Neuron (in vitro differentiated cells): ENCODE data around the gene ATXN7L1.

Experiments
- H2AFZ ChIP-seq: one replicate; pipeline ENCODE4 v1.6.1; 2013; ENCODE audit warnings: low read depth, mild to moderate bottlenecking, inconsistent platforms, low read length, moderate library complexity
- H3K27me3 ChIP-seq: one replicate; pipeline ENCODE4 v1.6.1; 2013; ENCODE audit warnings: low read length; ENCODE audit not compliant: insufficient read depth
- H3K36me3 ChIP-seq: one replicate; pipeline ENCODE4 v1.6.1; 2013; ENCODE audit warnings: low read length; ENCODE audit not compliant: insufficient read depth
- H3K4me1 ChIP-seq: one replicate; pipeline ENCODE4 v1.6.1; 2013; ENCODE audit warnings: low read length; ENCODE audit not compliant: insufficient read depth
- H3K4me3 ChIP-seq: 2 replicates; pipeline ENCODE4 v1.5.1; 2013; ENCODE audit warnings: mild to moderate bottlenecking, low read length, moderate library complexity
- H3K9me3 ChIP-seq: one replicate; pipeline ENCODE4 v1.6.1; 2013; ENCODE audit warnings: low read length

ATXN7L1 gene

DNA sequence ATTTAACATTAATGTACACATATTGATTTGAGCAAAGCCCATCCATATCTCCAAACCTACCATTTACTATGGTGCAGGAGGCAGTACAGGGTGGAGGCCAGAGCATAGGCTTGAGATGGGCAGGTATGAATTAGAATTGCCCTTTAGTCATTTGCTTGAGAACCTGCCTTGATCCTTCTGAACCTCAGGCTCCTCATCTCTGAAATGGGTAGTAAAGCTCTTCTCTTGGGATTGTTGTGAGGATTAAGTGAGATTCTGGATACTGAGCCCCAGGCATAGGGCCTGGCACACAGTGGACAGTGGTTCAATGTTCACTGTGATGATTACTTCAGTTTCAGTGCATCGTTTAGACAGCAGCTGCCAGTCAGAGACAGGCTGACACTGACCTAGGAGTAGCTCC lies 5.0 kb upstream of the ATXN7L1 start:
- Histone ChIP-seq H3K36me3 (no peaks in the 10 kb centered on the region), H2AFZ (no peak overlapping the region), H3K9me3 (no peaks in the 10 kb centered on the region), H3K4me3 (no peak overlapping the region), H3K27me3 (no peaks in the 10 kb centered on the region), H3K4me1 (peaks cover 20% of the 10 kb centered on the region)

DNA sequence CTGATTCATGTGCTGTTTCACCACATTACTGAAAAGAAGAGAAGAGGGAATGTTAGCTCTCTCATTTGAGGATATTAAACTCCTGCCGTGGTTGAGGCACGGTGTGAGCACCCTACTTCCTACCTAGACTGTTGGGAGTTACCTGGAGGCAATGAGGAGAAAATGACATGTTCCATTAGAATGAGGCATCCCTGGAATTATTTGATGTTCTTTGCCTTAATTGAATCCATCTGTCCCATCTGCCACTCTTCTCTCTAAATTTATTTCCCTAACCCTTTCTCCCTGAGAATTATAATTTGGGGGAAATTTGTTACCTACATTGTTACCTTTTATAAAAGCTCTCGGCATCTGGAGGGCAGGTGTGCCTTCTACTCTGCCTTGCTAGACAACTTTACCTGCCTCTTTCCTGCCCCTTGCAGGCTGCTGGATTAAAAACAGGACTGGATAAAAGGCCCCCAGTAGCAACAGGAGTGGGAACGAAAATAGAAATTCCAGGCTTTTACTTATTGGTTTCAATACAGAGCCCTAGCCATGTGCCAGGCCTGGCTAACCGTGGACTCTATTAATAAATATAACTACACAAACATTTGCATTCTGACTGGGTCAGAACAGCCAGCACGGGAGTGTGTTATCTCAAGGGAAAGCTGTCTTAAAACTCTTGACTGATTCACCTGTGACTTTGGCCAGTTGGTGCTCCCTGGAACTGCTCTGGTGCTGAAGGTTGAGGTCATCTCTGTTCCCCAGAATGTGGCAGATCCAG lies 4.4 kb upstream of the ATXN7L1 start:
- peaks cover 21% of the 10 kb centered on the region for H3K4me1 ChIP-seq
- H2AFZ ChIP-seq, result no peak overlapping the region
- H3K36me3 ChIP-seq, result no peaks in the 10 kb centered on the region

GRCh38 chr7:105879782-105880181 lies 3.4 kb upstream of the ATXN7L1 start:
- H3K27me3 ChIP-seq, result no peaks in the 10 kb centered on the region
- H3K4me1 ChIP-seq, result peaks cover 29% of the 10 kb centered on the region
- H3K4me3 ChIP-seq, result no peak overlapping the region
- no peaks in the 10 kb centered on the region for H3K9me3 ChIP-seq
- H3K36me3 ChIP-seq, result peaks cover under 1% of the 10 kb centered on the region
- no peak overlapping the region for H2AFZ ChIP-seq

More for the DNA sequence above, 4.4 kb upstream of the ATXN7L1 start:
- H3K4me3 ChIP-seq, result no peak overlapping the region
- H3K9me3 ChIP-seq, result no peaks in the 10 kb centered on the region
- no peaks in the 10 kb centered on the region for H3K27me3 ChIP-seq

DNA sequence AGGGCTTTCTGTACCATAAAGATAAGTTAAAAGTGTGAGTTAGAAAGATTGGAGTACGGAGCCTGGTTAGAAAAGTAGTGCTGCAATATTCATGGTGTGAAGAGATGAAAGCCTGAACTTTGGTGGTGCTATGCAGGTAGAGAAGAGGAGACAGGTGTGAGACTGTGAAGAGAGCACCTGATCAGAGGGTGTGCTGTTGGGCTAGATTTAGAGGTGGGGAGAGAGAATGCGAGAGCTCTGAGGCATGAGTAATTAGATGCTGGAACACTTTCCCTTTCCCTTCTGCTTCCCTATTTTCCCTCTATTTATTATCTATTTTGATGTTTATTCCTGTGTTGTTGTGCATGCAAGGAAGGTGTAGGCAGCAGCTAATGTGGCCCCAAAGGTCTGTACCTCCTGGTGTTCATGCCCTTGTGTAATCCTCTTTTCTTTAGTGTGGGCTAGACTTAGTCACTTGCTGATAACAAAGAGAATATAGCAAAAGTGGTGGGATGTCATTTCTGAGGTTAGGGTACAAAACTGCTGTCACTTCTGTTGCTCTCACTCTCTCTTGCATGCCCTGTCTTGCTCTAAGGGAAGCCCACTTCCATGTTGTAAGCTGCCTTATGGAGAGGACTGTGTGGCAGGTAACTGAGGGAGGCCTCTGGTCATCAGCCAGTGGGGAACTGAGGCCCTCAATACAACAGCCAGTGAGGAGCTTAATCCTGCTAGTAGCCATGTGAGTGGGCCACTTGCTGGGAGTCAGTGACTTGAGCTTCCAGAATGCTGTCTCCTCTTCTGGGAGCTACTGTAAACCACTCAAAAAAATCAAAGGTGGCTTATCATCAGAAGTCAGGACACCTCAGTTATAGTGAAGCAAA lies 2.6 kb upstream of the ATXN7L1 start:
- H3K36me3 ChIP-seq, result peaks cover 6% of the 10 kb centered on the region
- peaks cover 29% of the 10 kb centered on the region for H3K4me1 ChIP-seq
- no peaks in the 10 kb centered on the region for H3K27me3 ChIP-seq
- H3K4me3 ChIP-seq, result no peak overlapping the region
- no peaks in the 10 kb centered on the region for H3K9me3 ChIP-seq
- no peak overlapping the region for H2AFZ ChIP-seq

GRCh38 chr7:105877736-105878135 lies 1.3 kb upstream of the ATXN7L1 start:
- Histone ChIP-seq H3K9me3 (no peaks in the 10 kb centered on the region), H3K4me3 (peak overlapping the region; percentile 64)

DNA sequence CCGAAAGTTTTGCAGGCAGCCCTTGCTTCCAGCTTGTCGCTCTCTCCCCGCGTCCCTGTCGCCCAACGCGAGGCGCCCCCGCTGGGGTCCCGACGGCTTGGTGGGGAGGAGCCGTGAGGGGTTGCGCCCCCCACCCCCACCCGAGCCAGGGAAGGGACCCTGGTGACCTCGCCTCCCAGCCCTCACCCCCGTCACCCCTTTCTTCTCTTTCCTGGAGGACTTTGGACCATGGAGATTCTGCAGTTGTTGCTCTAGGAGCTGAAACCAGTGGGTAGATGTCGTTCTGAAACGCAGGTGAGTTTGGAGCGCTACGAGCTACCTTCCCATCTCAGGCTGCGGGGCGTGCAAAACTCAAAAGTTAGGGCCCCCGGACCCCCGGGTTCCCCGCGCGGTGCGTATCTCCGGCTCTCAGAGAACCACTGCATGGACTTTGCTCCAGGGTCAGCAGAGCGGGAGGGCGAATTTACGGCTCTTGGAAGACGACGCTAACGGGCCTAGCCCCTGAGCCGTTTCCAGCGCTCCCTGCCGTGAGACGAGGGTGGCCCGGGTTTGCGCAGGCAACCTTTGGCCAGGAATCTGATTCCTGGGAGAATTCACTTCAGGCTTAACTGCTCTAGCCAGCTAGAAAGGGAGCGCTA lies 684 bp upstream of the ATXN7L1 start:
- Histone ChIP-seq H3K36me3 (peaks cover 16% of the 10 kb centered on the region), H3K4me3 (peak overlapping the region; percentile 64), H3K27me3 (no peaks in the 10 kb centered on the region), H3K4me1 (peaks cover 29% of the 10 kb centered on the region), H2AFZ (peak overlapping the region; percentile 92), H3K9me3 (no peaks in the 10 kb centered on the region)

More at GRCh38 chr7:105877736-105878135, 1.3 kb upstream of the ATXN7L1 start:
- H3K36me3 ChIP-seq, result peaks cover 13% of the 10 kb centered on the region
- H3K27me3 ChIP-seq, result no peaks in the 10 kb centered on the region
- peak overlapping the region; percentile 92 for H2AFZ ChIP-seq
- H3K4me1 ChIP-seq, result peaks cover 29% of the 10 kb centered on the region

DNA sequence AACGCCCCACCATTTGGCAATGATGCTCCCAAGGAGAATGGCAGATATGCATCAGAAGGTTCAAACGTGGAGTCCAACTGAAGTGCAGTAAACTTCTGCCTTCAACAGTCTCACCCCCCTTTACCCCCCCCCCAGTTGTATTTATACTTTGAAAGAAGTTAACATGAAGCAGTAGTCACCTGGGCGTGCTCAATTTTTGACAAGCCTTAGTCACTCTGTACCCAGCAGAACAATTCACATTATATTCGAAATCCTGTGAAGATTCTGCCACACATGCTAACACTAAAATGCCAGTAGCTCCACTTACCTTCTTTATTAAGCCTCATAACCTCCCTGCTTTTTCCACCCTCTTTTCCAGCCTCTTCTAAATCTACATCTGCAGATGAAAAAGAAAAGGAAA lies 894 bp downstream of the ATXN7L1 start:
- Histone ChIP-seq H3K36me3 (peaks cover 16% of the 10 kb centered on the region), H3K4me1 (peaks cover 29% of the 10 kb centered on the region), H2AFZ (peak overlapping the region; percentile 96), H3K4me3 (peak overlapping the region; percentile 96), H3K27me3 (no peaks in the 10 kb centered on the region), H3K9me3 (no peaks in the 10 kb centered on the region)

DNA sequence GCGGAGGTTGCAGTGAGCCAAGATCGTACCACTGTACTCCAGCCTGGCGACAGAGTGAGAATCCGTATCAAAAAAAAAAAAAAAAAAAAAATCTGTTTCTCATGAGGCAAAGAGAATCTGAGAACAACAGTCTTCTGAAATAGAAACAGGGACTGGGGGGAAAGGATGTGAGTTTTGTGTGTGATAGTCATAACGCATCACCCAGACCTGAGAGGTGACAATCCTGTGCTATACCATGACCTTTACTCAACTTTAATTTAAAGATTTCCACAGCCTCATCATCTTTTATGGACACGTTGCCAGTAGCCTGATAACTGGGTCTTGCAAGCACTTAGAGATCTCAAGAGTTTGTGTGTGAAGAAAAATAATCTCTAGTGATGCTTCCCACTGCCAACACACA lies 2.3 kb downstream of the ATXN7L1 start:
- Histone ChIP-seq H3K4me1 (peaks cover 24% of the 10 kb centered on the region), H3K4me3 (no peak overlapping the region), H3K27me3 (no peaks in the 10 kb centered on the region), H3K36me3 (peaks cover 17% of the 10 kb centered on the region), H3K9me3 (no peaks in the 10 kb centered on the region), H2AFZ (no peak overlapping the region)

GRCh38 chr7:105872491-105872890 lies 3.9 kb downstream of the ATXN7L1 start:
- Histone ChIP-seq H3K36me3 (peaks cover 28% of the 10 kb centered on the region), H3K9me3 (no peaks in the 10 kb centered on the region), H3K27me3 (no peaks in the 10 kb centered on the region), H2AFZ (no peak overlapping the region), H3K4me3 (no peak overlapping the region), H3K4me1 (peaks cover 9% of the 10 kb centered on the region)

GRCh38 chr7:105871142-105871541 lies 5.3 kb downstream of the ATXN7L1 start:
- H3K4me3 ChIP-seq, result no peak overlapping the region
- H2AFZ ChIP-seq, result no peak overlapping the region
- no peaks in the 10 kb centered on the region for H3K27me3 ChIP-seq
- peaks cover 9% of the 10 kb centered on the region for H3K4me1 ChIP-seq
- no peaks in the 10 kb centered on the region for H3K9me3 ChIP-seq
- peaks cover 30% of the 10 kb centered on the region for H3K36me3 ChIP-seq

GRCh38 chr7:105866102-105866801 lies 10.1 kb downstream of the ATXN7L1 start:
- Histone ChIP-seq H3K9me3 (no peaks in the 10 kb centered on the region), H3K27me3 (no peaks in the 10 kb centered on the region), H3K4me3 (no peak overlapping the region), H3K4me1 (no peaks in the 10 kb centered on the region), H3K36me3 (peaks cover 15% of the 10 kb centered on the region), H2AFZ (no peak overlapping the region)

DNA sequence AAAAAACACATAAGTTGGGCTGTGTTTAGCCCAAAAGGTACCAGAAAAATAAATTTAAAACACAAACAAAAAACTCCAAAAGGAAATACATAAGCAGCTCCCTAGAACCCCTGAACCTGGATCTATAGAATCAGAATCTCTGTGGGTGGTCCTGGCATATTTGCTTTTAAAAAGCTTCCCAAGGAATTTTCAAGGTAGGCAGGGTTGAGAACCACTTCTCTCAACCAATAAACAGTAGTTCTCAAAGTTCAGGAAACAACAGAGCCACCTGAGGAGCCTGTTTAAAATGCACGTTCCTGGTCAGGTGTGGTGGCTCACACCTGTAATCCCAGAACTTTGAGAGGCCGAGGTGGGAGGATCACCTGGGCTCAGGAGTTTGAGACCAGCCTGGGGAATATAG lies 12.5 kb downstream of the ATXN7L1 start:
- Histone ChIP-seq H2AFZ (no peak overlapping the region), H3K27me3 (no peaks in the 10 kb centered on the region), H3K4me3 (no peak overlapping the region), H3K4me1 (no peaks in the 10 kb centered on the region), H3K9me3 (no peaks in the 10 kb centered on the region), H3K36me3 (peaks cover 11% of the 10 kb centered on the region)
